ENCODE measurements around the gene LORICRIN.

Gene LORICRIN

GRCh38 chr1:153253693-153254092 lies 5.8 kb upstream of the LORICRIN start:
- H3K4me3 ChIP-seq (ENCODE audit: low read length) = no peak overlapping the region
- TF ChIP-seq CTCF (IDR thresholded peaks at IDR 0.05; ENCODE audit: insufficient read depth, low read depth, low read length, missing control alignments) = no peak
- no peak for DNase-seq (ENCODE audit: low read depth)

- DNase-seq (ENCODE audit: low read depth) = no peak
- no peak overlapping the region for H3K4me3 ChIP-seq (ENCODE audit: low read length)
- no peak for TF ChIP-seq CTCF (IDR thresholded peaks at IDR 0.05; ENCODE audit: insufficient read depth, low read depth, low read length, missing control alignments)
Observed at GRCh38 chr1:153260585-153261280, 1.2 kb downstream of the LORICRIN start.

- H3K4me3 ChIP-seq (ENCODE audit: low read length) = no peak overlapping the region
- TF ChIP-seq CTCF (IDR thresholded peaks at IDR 0.05; ENCODE audit: insufficient read depth, low read depth, low read length, missing control alignments) = no peak
- DNase-seq (ENCODE audit: low read depth) = peak; percentile 15
Observed at GRCh38 chr1:153261281-153262069, 2.0 kb downstream of the LORICRIN start.

- no peak for TF ChIP-seq CTCF (IDR thresholded peaks at IDR 0.05; ENCODE audit: insufficient read depth, low read depth, low read length, missing control alignments)
- H3K4me3 ChIP-seq (ENCODE audit: low read length) = no peak overlapping the region
- DNase-seq (ENCODE audit: low read depth) = no peak
Observed at GRCh38 chr1:153262070-153262366, 2.5 kb downstream of the LORICRIN start.

- no peak overlapping the region for H3K4me3 ChIP-seq (ENCODE audit: low read length)
- DNase-seq (ENCODE audit: low read depth) = no peak
- TF ChIP-seq CTCF (IDR thresholded peaks at IDR 0.05; ENCODE audit: insufficient read depth, low read depth, low read length, missing control alignments) = no peak
Observed at GRCh38 chr1:153262462-153263157, 3.1 kb downstream of the LORICRIN start.

GRCh38 chr1:153265457-153265856 lies 6.0 kb downstream of the LORICRIN start:
- no peak for TF ChIP-seq CTCF (IDR thresholded peaks at IDR 0.05; ENCODE audit: insufficient read depth, low read depth, low read length, missing control alignments)
- no peak for DNase-seq (ENCODE audit: low read depth)
- H3K4me3 ChIP-seq (ENCODE audit: low read length) = no peak overlapping the region

All from epithelial cell of esophagus (primary cell).